ENCODE data around the gene FHIT.

DNA sequence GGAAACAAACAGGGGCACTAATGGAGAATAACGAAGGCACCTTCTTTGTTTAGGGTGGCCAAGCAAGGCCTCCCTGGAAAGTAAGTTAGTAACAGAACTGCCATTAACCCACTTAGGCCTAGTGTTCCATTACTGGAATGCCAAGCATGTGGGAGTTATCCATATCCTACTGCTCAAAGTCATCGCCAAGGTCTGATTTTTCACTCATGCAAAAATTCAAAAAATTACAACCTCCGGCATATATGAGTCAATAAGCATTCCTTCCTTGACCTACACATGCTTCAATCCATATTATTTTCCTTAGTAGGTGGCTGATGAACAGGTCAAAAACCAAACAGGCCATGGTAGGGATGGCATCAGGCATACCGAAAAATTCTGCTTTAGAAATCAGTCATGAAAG lies 1097.2 kb downstream of the FHIT start:
- no peak for TF ChIP-seq CTCF (IDR thresholded peaks at IDR 0.05; ENCODE audit: low read depth, low read length)
- TF ChIP-seq EZH2phosphoT487 (IDR thresholded peaks at IDR 0.05; ENCODE audit: low read depth): no peak
